HepG2 (cell line): ENCODE measurements around the gene CAPN9. TPM values are rescaled to one million over a fixed set of nuclear protein-coding genes. Genes with fewer than 3 reads are reported as not detected.

Experiments
- ESRRA ChIP-seq: sonication (generic); formaldehyde crosslinking; IDR thresholded peaks from 2 replicates; pipeline ENCODE4 v1.5.1; 2020; ENCODE audit warnings: mild to moderate bottlenecking, low read depth, missing genetic modification reagents
- NPAS2 ChIP-seq: sonication (generic); formaldehyde crosslinking; IDR thresholded peaks from 2 replicates; pipeline ENCODE4 v1.8.0; 2022; ENCODE audit warnings: mild to moderate bottlenecking, missing genetic modification reagents, borderline replicate concordance
- PHB2 ChIP-seq: fragments of 450-650 bp; IDR thresholded peaks from 2 replicates; pipeline ENCODE4 v1.6.1; 2018; ENCODE audit not compliant: partially characterized antibody
- PHF8 ChIP-seq: sonication (generic); formaldehyde crosslinking; IDR thresholded peaks from 2 replicates; pipeline ENCODE4 v1.5.0; 2020; ENCODE audit warnings: missing genetic modification reagents
- SMAD1 ChIP-seq: sonication (generic); formaldehyde crosslinking; IDR thresholded peaks from 2 replicates; pipeline ENCODE4 v1.4.0; 2020; ENCODE audit warnings: missing genetic modification reagents, low read depth, mild to moderate bottlenecking, borderline replicate concordance
- ZFP91 ChIP-seq: sonication (generic); formaldehyde crosslinking; IDR thresholded peaks from 2 replicates; pipeline ENCODE4 v1.9.0; 2022; ENCODE audit warnings: missing genetic modification reagents, mild to moderate bottlenecking, borderline replicate concordance
- ZNF205 ChIP-seq: IDR thresholded peaks from 2 replicates; pipeline ENCODE4 v1.6.1; 2018; ENCODE audit warnings: missing biosample characterization, missing genetic modification reagents
- ZNF256 ChIP-seq: sonication (generic); formaldehyde crosslinking; conservative IDR thresholded peaks from 2 replicates; pipeline ENCODE4 v1.4.0; 2020; ENCODE audit warnings: missing genetic modification reagents
- ZNF570 ChIP-seq: sonication (generic); formaldehyde crosslinking; IDR thresholded peaks from 2 replicates; pipeline ENCODE4 v1.4.0; 2020; ENCODE audit warnings: mild to moderate bottlenecking, missing genetic modification reagents, borderline replicate concordance
- ZNF770 ChIP-seq: sonication (generic); formaldehyde crosslinking; IDR thresholded peaks from 2 replicates; pipeline ENCODE4 v1.5.0; 2020; ENCODE audit warnings: mild to moderate bottlenecking, missing genetic modification reagents
- ZNF816 ChIP-seq: sonication (generic); formaldehyde crosslinking; IDR thresholded peaks from 2 replicates; pipeline ENCODE4 v1.8.0; 2022; ENCODE audit warnings: missing genetic modification reagents, mild to moderate bottlenecking, borderline replicate concordance
- polyA plus RNA-seq, 8 experiments: library from polyadenylated mRNA; depleted of rRNA in 3 of 8; stranded (reverse) in 7 of 8; unstranded in 1 of 8; fragments of >200 nt; fragmentation: Illumina TruSeq in 4 of 8; extraction: Trizol in 4 of 8; gene quantifications; 2 replicates each; pipeline versions ENCODE4 v1.2.1 to v1.2.3, GENCODE V29; 2011 to 2016; ENCODE audit warnings: low read depth in 4 of 8, missing spikeins in 1 of 8, mixed read lengths in 1 of 8; ENCODE audit not compliant: insufficient read depth in 1 of 8
- total RNA-seq, 5 experiments: library from RNA; depleted of rRNA; stranded (reverse); fragments of >200 nt; fragmentation: Illumina TruSeq; extraction: Trizol; gene quantifications; 2 replicates each; pipeline ENCODE4 v1.2.3, GENCODE V29; 2016; ENCODE audit warnings: low read depth in 1 of 5

Gene CAPN9
- total and polyA plus RNA-seq, 2 of the 13 experiments (the other 11 are each of a cell fraction or from before 2014, with no cell fraction given): 0.04 to 0.31 TPM

- TF ChIP-seq ZNF770 (CRISPR knock-in tag) (no peak), ZNF816 (no peak), PHB2 (no peak), ESRRA (CRISPR knock-in tag) (no peak), NPAS2 (CRISPR knock-in tag) (no peak), ZFP91 (peak; percentile 21; the same call in 1 of the 2 replicates), SMAD1 (CRISPR knock-in tag) (no peak), PHF8 (CRISPR knock-in tag) (no peak), ZNF205 (CRISPR knock-in tag) (no peak), ZNF256 (CRISPR knock-in tag) (no peak), ZNF570 (CRISPR knock-in tag) (no peak)
Measured at GRCh38 chr1:230772457-230773395, 25.5 kb downstream of the CAPN9 start (continued).
